Stimulated activated naive B cell treated with anti-CD40 and anti-IgM and Interleukin-4, amounts not matched to agents 10 μg/mL and 1 μg/mL and 100 μg/mL, for 72 hours (primary cell): ENCODE data around the gene NPEPPS.
A peak's percentile ranks its signal among the peaks of the same experiment; 100 is the strongest.
"Not testable (repeated sequence)": the region's sequence is repeated elsewhere in the genome, so short reads cannot be mapped to it uniquely, and the experiment has no call there.

Experiments used
- ATAC-seq, 2 donors: fragments of 150-1000 bp; cut with Tn5 transposase; replicated peaks; 2 replicates each; pipeline ENCODE4 v1.10.0; 2021; ENCODE audit warnings: moderate library complexity in 1 of 2
- DNase-seq: peaks from one replicate; pipeline ENCODE4 v3.0.0; 2021
- H3K27ac Mint-ChIP-seq: one replicate; pipeline ENCODE4 v1.8.0; 2022; ENCODE audit warnings: mild to moderate bottlenecking, mixed read lengths
- H3K27me3 Mint-ChIP-seq, 2 donors: one replicate each; pipeline ENCODE4 v1.8.0; 2022; ENCODE audit warnings: mixed read lengths in 2 of 2
- H3K36me3 Mint-ChIP-seq, 2 donors: one replicate each; pipeline ENCODE4 v1.8.0; 2022; ENCODE audit warnings: mixed read lengths in 2 of 2, mild to moderate bottlenecking in 1 of 2
- H3K4me1 Mint-ChIP-seq, 2 donors: one replicate each; pipeline ENCODE4 v1.8.0; 2022; ENCODE audit warnings: mixed read lengths in 2 of 2, mild to moderate bottlenecking in 1 of 2
- H3K4me3 Mint-ChIP-seq, 2 donors: one replicate each; pipeline ENCODE4 v1.8.0; 2022; ENCODE audit warnings: mild to moderate bottlenecking in 2 of 2, mixed read lengths in 2 of 2, moderate library complexity in 1 of 2
- H3K9me3 Mint-ChIP-seq, 2 donors: one replicate each; pipeline ENCODE4 v1.8.0; 2022; ENCODE audit warnings: mixed read lengths in 2 of 2, mild to moderate bottlenecking in 1 of 2

Gene NPEPPS

DNA sequence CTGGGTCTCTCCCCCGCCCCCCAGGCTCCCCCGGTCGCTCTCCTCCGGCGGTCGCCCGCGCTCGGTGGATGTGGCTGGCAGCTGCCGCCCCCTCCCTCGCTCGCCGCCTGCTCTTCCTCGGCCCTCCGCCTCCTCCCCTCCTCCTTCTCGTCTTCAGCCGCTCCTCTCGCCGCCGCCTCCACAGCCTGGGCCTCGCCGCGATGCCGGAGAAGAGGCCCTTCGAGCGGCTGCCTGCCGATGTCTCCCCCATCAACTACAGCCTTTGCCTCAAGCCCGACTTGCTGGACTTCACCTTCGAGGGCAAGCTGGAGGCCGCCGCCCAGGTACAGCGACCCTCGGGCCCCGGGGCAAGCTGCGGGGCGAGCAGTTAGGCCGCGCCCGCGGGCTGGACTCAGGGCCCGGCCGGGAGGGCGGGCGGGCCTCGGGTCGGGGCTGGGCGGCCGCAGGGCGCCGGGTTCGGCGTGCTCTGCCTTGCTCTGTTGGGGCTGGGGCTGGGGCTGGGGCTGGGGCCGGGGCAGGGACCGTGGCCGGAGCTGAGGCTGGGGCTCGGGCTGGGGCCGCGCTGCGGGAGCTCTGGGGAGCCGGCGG lies 419 bp downstream of the NPEPPS start:
- not testable (repeated sequence) for H3K27ac Mint-ChIP-seq, H3K4me1 Mint-ChIP-seq, H3K9me3 Mint-ChIP-seq, H3K27me3 Mint-ChIP-seq, H3K36me3 Mint-ChIP-seq
- peak; percentile 70 to 72 for ATAC-seq
- H3K4me3 Mint-ChIP-seq: peak overlapping the region; percentile 95 to 96
- DNase-seq: peak; percentile 23

- not testable (repeated sequence) for H3K4me3 Mint-ChIP-seq, H3K9me3 Mint-ChIP-seq, DNase-seq, H3K36me3 Mint-ChIP-seq, H3K27me3 Mint-ChIP-seq, H3K4me1 Mint-ChIP-seq, H3K27ac Mint-ChIP-seq, ATAC-seq
Measured at GRCh38 chr17:47539085-47539484, 8.2 kb downstream of the NPEPPS start.

- not testable (repeated sequence) for ATAC-seq, DNase-seq, H3K27me3 Mint-ChIP-seq, H3K4me1 Mint-ChIP-seq, H3K4me3 Mint-ChIP-seq, H3K27ac Mint-ChIP-seq, H3K9me3 Mint-ChIP-seq
- H3K36me3 Mint-ChIP-seq: peaks cover 7 to 12% of the 10 kb centered on the region in 2 donors
Measured at GRCh38 chr17:47541676-47542075, 10.8 kb downstream of the NPEPPS start.

DNA sequence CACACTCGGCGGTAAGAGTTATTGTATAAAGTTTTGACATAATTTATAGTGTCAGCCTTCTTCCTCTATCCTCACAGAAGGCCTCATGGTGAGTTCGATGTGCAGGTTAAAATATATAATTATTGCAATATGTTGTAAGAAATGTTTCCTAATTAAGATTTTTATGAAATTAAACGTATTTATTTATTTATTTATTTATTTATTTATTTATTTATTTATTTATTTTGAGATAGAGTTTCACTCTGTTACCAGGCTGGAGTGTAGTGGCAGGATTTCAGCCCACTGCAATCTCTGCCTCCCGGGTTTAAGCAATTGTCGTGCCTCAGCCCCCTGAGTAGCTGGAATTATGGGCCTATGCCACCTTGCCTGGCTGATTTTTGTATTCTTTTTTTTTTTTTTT lies 13.4 kb downstream of the NPEPPS start:
- DNase-seq, H3K27ac Mint-ChIP-seq, H3K4me1 Mint-ChIP-seq, H3K4me3 Mint-ChIP-seq, H3K27me3 Mint-ChIP-seq, H3K9me3 Mint-ChIP-seq, ATAC-seq: not testable (repeated sequence)
- peaks cover 9 to 15% of the 10 kb centered on the region in 2 donors for H3K36me3 Mint-ChIP-seq

- H3K4me1 Mint-ChIP-seq: peaks cover 3 to 17% of the 10 kb centered on the region in 2 donors
- DNase-seq, H3K4me3 Mint-ChIP-seq, H3K9me3 Mint-ChIP-seq, ATAC-seq, H3K27me3 Mint-ChIP-seq, H3K27ac Mint-ChIP-seq: not testable (repeated sequence)
- peaks cover 18 to 21% of the 10 kb centered on the region in 2 donors for H3K36me3 Mint-ChIP-seq
Measured at GRCh38 chr17:47554733-47555132, 23.8 kb downstream of the NPEPPS start.

- DNase-seq, H3K27me3 Mint-ChIP-seq, ATAC-seq, H3K27ac Mint-ChIP-seq, H3K9me3 Mint-ChIP-seq, H3K4me3 Mint-ChIP-seq: not testable (repeated sequence)
- Mint-ChIP-seq H3K4me1 (peaks cover 5 to 20% of the 10 kb centered on the region in 2 donors), H3K36me3 (peaks cover 18 to 20% of the 10 kb centered on the region in 2 donors)
Measured at GRCh38 chr17:47556108-47556507, 25.2 kb downstream of the NPEPPS start.

DNA sequence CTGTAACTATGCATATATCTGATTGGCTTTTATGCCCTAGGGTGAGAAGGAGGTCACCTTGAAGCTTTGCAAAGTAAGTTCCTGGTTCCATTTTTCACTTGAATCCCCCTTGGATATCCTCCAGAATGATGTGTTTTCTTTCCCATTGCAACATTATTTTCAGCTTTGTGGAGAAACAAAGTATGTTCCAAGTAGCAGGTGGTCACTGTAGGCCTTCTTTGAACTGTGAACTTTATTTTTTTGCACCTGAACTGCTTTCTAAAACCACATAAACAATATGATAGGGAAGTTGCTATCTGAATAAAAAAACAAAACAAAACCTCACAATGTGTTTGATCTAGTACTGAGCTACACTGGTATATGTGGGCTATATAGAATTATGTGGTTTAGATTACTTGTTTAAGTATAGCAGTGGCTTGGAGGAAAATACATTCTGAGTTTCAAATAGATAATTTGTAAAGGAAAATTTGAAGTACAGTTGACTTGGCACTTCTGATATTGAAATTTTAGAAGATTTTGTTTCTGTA lies 29.7 kb downstream of the NPEPPS start:
- ATAC-seq, H3K27ac Mint-ChIP-seq, H3K4me3 Mint-ChIP-seq, DNase-seq, H3K9me3 Mint-ChIP-seq, H3K27me3 Mint-ChIP-seq: not testable (repeated sequence)
- Mint-ChIP-seq H3K36me3 (peaks cover 20 to 27% of the 10 kb centered on the region in 2 donors), H3K4me1 (peaks cover 10 to 32% of the 10 kb centered on the region in 2 donors)

- H3K9me3 Mint-ChIP-seq, H3K27me3 Mint-ChIP-seq, H3K4me3 Mint-ChIP-seq, ATAC-seq, DNase-seq: not testable (repeated sequence)
- Mint-ChIP-seq H3K4me1 (peaks cover 10 to 28% of the 10 kb centered on the region in 2 donors), H3K36me3 (peaks cover 16 to 24% of the 10 kb centered on the region in 2 donors), H3K27ac (peak overlapping the region; percentile 79)
Measured at GRCh38 chr17:47561698-47562405, 30.9 kb downstream of the NPEPPS start.

DNA sequence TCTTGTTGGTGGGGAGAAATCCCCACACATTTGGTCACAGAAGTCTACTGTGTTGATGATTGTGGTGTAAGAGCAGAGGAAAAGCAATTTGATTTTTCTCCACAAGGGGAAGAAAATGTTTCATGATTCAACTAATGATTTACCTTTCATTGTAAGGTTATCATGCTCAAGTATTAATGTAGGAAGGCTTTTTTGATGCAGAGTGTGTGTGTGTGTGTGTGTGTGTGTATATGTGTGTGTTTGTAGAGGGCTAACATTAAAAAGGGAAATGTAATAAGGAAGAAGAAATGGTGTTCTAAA lies 31.4 kb downstream of the NPEPPS start:
- H3K27me3 Mint-ChIP-seq: not testable (repeated sequence)

DNA sequence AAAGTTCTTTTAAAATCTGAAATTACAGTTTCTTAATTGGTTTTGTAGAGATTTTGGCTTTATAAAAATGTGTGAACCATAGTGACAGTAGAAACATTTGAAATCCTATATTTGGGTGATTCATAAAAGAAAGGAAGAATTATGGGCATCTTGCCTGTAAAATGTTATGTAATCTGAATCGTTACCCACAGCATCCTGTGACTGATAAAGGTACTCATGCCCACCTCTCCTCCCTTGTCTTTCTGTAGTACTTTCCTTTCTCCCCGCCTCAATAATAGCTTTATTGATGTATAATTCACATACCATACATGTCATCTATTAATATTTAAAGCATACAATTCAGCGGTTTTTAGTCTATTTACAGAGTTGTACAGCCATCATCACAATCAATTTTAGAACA lies 36.4 kb downstream of the NPEPPS start:
- not testable (repeated sequence) for H3K4me1 Mint-ChIP-seq, H3K27ac Mint-ChIP-seq, ATAC-seq, H3K4me3 Mint-ChIP-seq, H3K27me3 Mint-ChIP-seq, DNase-seq, H3K9me3 Mint-ChIP-seq
- H3K36me3 Mint-ChIP-seq: peaks cover 10 to 13% of the 10 kb centered on the region in 2 donors

More for the DNA sequence above, 31.4 kb downstream of the NPEPPS start:
- not testable (repeated sequence) for DNase-seq, H3K4me3 Mint-ChIP-seq, H3K27ac Mint-ChIP-seq, H3K9me3 Mint-ChIP-seq, ATAC-seq
- peaks cover 14 to 24% of the 10 kb centered on the region in 2 donors for H3K36me3 Mint-ChIP-seq
- peaks cover 10 to 25% of the 10 kb centered on the region in 2 donors for H3K4me1 Mint-ChIP-seq

GRCh38 chr17:47572561-47572960 lies 41.7 kb downstream of the NPEPPS start:
- H3K27ac Mint-ChIP-seq: peak overlapping the region; percentile 65
- H3K4me1 Mint-ChIP-seq, H3K27me3 Mint-ChIP-seq: not testable (repeated sequence)

GRCh38 chr17:47582416-47582815 lies 51.5 kb downstream of the NPEPPS start:
- peaks cover 8 to 10% of the 10 kb centered on the region in 2 donors for H3K36me3 Mint-ChIP-seq
- not testable (repeated sequence) for H3K4me3 Mint-ChIP-seq, H3K4me1 Mint-ChIP-seq, H3K9me3 Mint-ChIP-seq, ATAC-seq, H3K27ac Mint-ChIP-seq, H3K27me3 Mint-ChIP-seq, DNase-seq

More at GRCh38 chr17:47572561-47572960, 41.7 kb downstream of the NPEPPS start:
- not testable (repeated sequence) for ATAC-seq, DNase-seq, H3K9me3 Mint-ChIP-seq, H3K4me3 Mint-ChIP-seq
- H3K36me3 Mint-ChIP-seq: peaks cover 18 to 21% of the 10 kb centered on the region in 2 donors

DNA sequence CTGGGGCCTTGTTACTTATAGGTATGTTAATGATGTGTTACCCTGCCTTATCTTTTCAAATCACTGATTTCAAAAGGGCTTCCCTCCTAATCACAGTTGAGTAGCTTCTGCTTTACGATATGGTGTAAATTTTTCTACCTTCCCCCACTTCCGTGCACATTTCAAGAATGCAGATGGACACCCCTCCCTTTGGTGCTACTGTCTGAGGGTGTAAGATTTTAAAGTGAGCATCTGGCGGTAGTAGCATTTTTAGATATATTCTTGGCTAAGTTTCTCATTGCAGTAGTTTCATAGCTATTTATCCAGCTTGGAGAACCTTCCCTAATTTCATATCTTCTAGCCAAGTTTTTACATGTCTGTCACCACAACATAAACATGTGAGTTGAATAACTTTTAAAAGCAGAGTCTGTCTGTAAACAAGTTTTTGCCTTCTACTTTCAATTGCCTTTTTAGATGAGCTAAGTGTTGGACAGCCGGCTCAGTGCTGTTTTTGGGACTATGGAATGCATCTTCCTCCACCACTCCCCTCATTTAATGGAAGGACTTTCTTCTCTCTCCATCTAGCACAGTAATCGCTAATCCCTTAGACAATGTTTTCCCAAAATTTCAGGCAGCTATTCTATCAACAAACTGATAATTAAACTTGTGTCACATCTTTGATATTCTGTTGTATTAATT lies 55.6 kb downstream of the NPEPPS start:
- not testable (repeated sequence) for DNase-seq, H3K36me3 Mint-ChIP-seq, ATAC-seq, H3K4me1 Mint-ChIP-seq, H3K27me3 Mint-ChIP-seq, H3K4me3 Mint-ChIP-seq, H3K9me3 Mint-ChIP-seq, H3K27ac Mint-ChIP-seq

GRCh38 chr17:47593522-47593921 lies 62.6 kb downstream of the NPEPPS start:
- not testable (repeated sequence) for DNase-seq, H3K9me3 Mint-ChIP-seq, H3K4me3 Mint-ChIP-seq, H3K4me1 Mint-ChIP-seq, H3K27ac Mint-ChIP-seq, ATAC-seq, H3K27me3 Mint-ChIP-seq
- peaks cover 10 to 27% of the 10 kb centered on the region in 2 donors for H3K36me3 Mint-ChIP-seq
